NCI-H1092 treated with DMSO at 0.1 percent for 48 hours (cell line): ENCODE measurements around the gene COL13A1.

ENCODE experiments used
- DNase-seq: peaks from one replicate; lab custom pipeline; 2025; lab: John Stamatoyannopoulos, UW

COL13A1 gene

DNA sequence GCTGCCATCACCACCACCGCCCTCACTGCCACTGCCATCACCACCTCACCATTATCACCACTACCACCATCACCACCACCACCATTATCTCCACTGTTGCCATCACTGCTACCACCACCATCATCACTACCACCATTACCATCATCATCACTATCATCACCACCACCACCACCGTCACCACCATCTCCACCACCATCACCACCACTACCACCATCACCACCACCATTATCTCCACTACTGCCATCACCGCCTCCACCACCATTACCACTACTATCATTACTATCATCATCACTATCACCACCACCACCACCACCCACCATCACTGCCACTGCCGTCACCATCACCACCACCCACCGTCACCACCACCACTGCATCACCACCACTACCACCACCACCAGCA is 9.9 kb upstream of the COL13A1 start:
- no peak for DNase-seq

DNA sequence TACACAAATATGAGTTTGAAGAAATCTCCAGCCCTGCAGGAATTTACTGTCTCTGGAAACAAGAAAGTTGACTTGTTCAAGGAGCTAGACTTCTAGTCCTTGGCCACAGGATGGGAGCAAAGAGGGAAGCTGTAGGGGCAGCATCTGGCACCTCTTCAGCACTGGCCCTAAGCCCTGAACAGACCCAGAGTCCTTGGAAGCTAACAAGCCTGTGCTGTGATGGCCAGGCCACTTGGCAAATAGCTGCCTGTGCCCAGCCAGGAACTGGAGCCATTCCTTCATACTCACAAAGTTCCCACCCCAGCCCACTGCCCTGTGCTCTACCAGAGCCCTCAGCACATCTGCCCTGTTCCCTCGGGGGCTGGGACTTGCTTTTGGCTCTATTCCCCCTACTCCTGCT is 9.4 kb upstream of the COL13A1 start:
- no peak for DNase-seq

DNA sequence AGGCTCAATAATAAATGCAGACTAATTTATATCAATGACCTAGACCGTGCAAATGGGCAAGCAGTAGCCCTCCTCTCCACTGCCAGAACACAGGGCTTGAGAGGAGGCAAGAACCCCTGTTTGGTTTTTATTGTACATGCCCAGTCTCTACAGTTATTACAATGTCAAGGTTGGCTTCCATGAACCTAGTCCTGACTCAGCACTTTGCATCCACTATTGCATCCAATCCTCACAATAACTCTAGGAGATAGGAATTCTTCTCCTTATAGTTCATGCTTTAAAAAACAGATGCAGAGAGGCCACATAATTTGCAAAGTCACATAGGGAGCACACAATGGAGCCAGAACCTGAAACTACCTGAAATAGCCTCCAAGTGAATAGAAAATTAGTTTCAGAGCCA is 7.0 kb upstream of the COL13A1 start:
- DNase-seq = no peak

DNA sequence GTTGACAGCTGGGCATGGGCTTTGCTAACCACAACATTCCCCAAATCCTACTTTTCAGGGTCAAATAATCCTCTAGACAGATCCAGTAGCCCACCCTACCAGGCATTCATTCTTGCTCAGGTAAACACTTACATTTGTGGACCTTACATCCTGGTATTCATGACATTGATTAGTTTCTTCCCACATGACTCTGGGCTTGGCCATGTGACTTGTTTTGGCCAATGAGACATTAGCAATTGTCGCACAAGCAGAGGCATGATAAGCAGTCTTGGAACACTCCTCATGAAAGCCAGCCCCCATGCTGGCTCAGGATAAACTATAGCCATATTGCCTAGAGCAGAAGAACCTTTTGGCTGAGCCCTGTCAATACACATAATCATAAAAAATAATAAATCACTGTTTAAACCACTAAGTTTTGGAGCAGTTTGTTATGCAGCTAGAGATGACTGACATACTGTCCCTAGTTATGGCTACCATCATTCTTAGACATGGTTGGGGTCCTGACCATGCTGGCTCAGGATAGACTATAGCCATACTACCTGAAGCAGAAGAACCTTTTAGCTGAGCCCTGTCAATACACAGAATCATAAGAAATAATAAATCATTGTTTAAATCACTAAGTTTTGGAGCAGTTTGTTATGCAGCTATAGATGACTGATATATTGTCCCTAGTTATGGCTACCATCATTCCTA is 6.3 kb upstream of the COL13A1 start:
- no peak for DNase-seq

DNA sequence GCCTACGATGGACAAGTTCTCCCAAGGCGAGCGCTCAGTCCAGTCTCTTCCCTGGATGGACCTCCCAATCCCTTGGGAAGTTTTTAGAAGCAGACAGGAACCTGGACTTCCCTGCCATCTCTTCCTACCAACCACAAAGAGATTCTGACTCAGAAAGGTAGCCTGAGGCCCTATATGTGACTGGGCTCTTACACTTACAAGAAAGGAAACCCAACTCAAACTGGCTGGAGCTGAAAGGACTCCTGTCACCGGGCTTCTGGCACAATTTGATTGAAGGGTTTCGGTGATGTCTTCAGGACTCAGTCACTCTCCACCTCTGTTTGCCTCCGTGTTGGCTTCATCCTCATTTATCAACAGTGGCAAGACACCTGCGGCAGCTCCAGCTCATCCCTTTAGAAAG is 3.7 kb upstream of the COL13A1 start:
- no peak for DNase-seq

DNA sequence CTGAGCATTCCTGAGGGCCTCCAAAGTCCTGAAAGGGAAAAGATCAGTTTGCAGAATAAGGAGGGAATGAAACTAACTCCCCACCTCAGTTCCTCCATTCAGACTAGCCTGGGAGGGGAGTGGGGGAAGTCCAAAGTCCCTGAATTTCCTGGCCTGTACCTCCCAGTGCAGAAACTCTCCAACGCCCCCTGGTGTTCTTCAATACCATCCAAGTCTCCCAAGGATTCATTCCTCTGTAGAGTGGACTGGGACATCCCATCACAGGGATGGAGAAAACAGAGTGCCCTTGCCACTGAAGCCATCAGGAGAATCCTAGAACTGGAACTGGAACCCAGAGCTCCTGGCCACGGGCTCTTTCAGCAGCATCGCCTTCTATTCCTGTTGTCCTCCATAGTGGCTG is 1.6 kb upstream of the COL13A1 start:
- DNase-seq = no peak

DNA sequence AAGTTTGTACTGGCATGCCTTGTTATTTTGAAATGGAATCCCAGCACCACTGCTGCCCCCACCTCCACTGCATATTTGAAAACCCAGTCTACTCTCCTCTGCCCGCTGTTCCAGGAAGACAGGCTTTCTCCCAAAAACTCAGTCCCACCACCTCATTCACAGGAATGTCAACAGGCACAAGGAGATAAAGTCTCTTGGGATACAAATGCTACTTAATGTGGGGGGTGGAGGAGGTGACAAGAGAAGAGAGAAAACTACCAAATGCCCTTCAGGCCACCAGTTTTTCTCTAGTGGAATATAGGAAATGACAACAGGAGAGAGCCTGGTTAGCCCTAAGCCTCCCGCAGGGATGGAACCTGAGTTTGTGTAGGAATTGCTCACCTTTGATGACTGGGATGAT is 1.0 kb upstream of the COL13A1 start:
- DNase-seq = no peak

DNA sequence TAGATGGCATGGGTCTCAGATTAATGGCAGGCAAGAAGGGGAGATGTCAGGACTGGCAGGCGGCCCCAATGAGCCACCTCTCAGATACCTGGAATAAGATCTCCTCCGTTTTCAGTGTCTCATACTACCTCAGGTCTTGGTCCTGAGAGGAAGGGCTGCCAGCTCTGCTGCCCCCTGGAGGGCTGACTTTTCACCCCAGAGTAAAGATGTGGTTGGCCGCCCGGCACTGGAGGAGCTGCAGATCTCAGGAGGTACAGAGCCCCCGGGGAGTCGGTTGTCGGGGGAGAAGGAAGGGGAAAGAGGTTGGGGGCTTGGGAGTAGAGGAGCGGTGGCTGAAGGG is 642 bp upstream of the COL13A1 start:
- no peak for DNase-seq

DNA sequence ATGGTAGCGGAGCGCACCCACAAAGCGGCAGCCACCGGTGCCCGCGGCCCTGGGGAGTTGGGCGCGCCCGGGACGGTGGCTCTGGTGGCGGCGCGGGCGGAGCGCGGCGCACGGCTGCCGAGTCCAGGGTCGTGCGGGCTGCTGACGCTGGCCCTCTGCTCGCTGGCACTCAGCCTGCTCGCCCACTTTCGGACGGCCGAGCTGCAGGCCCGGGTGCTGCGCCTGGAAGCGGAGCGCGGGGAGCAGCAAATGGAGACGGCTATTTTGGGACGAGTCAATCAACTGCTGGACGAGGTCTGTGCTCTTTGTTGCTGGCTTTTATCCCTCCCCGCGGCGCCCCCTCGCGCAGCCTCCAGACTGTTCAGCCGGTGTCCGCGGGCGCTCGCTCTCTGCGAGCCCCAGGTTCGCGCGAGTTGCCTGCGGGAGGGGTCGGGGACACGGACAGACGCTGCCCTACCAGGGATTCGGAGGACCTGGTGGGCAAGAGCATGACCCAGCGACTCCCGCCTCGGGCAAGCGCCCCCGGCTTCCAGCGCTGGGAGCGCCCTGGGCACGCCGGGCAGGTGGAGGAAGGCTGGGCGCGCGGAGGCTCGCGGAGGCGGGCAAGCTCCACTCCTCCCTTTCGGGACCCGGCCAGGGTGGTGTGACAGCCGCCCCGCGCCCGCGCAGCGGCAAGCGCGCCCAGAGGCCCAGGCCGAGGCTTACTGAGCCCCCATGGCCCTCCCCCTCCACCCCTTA is 887 bp downstream of the COL13A1 start:
- no peak for DNase-seq

DNA sequence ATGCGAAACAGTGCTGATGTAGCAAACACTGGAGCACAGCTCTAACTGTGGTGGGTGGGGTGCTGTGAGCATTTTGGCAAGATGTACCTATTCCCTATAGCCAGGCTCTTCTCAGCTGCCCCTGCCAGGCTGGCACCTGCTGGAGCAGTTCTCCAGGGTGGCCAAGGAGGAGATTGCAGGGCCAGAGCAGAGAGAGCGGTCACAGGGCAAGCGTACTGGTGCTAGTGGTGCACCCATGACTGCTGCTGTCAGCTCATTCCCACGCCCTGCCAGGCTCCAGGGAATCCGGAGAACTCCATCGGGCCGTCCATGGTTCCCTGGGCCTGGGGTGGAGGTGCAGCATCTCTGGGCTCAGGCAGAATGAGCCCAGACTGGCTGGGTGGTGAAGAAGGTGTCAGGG is 2.1 kb downstream of the COL13A1 start:
- DNase-seq = no peak

DNA sequence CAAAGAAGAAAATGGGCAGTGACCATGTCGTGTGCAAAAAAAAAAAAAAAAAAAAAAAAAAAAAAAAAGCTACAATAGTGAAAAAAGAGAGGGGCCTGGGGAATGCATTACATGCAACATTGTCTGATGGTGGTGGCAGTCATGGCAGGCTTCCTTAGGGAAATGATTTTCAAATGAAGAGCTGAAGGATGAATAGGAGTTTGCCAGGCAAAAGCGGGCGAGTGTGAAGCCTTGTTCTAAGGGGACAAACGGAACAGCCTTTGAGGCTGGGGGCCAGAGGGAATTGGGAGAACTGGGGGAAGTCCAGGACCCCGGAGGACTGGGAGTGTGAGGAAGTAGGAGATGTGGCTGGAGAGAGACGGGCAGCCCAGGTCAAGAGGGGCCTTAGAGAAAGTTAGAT is 3.1 kb downstream of the COL13A1 start:
- no peak for DNase-seq

DNA sequence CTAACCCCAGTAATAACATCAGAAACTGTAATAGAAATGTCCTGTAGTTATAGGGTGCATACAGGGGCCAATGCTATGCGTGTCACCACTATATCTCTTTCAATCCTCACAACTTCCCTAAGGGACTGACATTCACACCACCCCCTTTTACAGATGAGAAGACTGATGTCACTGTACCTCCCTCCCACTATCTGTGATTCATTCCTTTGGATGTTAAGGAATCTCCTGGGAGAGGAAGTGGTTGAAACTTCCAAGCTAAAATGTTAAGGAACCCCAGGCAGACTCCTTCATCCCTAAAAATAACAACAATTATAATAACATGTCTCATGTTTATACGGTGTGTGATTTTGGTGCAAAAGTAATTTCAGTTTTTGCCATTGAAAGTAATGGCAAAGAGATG is 5.4 kb downstream of the COL13A1 start:
- no peak for DNase-seq

DNA sequence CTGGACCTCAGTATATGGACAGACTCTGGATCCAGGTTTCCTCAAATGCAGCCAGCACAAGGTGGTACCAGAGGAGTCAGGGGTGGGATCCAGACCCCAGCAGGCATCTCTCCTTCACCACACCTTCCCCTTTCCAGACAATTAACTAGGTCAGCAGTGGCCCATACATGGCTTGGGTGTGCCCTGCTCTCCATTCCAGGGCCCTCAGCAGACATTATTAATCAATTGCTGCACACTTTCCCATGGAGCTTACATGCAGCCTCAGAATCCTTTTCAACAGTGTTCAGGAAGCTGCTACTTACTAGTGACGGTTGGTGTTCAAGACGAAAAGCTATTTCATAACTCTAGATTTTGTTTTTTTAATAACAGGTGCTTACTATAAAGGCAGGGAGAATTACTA is 6.0 kb downstream of the COL13A1 start:
- no peak for DNase-seq

DNA sequence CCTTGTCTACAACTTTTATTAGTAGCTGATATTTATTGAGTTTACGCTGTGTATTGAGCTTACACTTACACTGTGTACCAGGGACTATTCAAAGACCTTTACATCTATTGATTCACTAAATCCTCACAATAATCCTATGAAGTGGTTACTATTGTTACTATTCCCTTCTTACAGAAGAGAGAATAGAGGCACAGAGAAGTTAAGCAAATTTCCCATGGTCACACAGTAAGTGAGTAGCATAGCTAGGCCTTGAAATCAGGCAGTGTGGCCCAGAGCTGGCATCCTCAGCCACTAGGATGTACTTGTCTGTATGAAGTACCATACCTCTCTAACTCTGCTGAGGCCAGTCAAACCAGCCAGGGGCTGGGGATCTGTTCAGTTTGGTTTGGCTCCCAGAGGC is 7.6 kb downstream of the COL13A1 start:
- no peak for DNase-seq

DNA sequence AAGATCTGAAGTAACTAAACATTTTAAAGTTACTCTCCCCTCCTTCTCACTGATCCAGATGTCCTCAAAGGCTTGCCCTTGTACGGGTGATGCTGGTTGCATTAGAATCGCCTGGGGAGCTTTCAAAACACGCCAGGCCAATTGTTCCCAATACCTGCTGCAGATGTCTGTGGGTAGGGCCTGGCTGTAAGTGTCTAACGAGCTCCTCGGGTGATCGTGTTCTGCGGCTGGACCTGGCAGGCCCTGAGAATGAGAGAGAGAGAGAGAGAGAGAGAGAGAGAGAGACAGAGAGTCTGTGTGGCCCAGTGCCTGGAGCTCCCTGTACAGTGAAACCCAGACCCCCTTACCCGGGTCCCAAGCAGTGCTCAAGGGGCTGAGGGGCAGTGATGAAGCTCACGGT is 8.4 kb downstream of the COL13A1 start:
- DNase-seq = no peak

DNA sequence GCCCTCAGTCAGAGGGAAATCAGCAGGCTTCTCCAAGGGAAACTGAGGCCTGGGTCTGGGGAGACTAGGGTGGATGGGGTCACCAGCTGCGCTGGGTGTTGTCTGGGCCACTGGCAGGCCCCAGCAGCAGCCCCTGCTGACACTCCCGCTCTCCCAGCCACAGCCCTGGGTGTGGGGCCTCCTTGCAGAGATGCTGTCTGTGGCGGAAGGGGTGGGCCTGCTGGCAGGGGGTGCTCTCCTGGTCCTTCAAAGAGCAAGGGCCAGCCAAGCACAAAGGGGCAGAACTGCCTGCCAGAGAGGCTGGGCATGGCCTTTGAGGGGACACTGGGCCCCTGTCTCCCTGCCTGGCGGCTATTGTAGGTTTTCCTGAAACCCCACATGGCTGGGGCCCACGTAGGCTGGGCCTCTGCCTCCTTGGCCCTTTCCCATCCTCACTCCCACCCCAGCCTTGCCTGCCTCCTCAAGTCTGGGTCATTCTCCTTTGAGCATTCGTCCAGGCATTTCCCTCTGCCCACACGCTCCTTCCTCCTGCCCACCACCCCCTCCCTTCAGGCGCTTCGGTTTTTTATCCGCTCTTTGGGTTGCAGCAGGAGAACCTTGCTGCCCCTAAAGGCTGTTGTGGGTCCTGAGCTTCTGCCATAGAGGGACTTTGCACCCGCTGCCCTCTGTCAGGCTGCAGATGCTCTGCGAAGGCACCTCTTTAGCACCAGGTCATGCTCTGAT is 9.1 kb downstream of the COL13A1 start:
- no peak for DNase-seq

DNA sequence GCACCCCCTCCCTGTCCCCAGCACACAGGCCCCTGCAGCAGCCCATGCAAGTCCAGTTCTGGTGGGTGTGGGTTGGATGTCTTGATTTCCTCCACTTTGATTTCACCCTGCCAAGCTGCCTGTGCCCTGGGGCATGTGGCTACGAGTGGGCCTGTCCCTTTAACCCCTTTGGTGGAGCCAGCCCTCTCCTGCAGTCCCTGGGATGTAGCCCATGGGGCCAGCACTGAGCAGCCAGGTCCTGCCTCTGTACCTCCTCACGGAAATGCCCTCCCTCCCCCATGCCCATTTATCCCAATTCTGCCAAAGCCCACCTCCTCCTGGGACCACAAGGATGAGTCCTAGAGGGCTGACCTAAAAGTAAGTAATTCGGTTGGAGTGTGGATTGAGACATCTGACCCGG is 11.9 kb downstream of the COL13A1 start:
- DNase-seq = no peak

DNA sequence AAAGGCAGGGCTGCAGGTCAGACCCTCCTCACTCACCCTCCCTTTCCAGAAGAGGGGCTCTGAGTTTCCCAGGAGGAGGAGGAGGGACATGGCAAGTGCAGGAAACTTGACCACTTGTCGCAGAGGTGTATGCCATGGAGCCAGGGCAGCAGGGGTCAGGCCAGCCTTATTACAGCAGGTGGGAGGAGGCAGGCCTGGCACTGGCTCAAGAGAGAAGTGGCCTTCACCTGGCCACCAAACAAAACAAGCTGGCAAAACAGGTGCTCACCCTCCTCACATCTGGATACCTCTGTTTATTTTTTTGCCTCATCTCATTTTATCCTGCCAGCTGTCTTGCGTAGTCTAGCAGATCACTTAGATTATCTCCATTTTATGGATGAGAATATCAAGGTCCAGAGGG is 12.5 kb downstream of the COL13A1 start:
- no peak for DNase-seq

DNA sequence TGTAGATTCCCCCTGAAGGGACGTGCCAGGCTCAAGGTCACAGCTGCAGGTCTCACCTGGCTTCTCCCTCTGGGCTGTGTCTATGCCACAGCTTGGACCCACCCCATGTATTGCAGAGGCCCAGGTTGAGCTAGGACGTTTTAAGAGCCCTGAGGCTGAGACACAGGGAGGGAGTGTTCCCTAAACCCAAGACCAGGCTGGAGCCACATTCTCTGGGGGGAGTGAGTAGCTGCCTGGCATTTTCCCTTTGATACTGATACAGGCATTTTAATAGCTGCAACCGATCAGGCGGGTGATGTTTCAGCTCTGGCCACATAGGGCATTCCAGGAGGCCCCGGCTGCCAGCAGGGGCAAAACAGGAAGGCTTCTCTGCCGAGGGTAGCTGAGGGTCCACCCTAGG is 13.4 kb downstream of the COL13A1 start:
- no peak for DNase-seq

DNA sequence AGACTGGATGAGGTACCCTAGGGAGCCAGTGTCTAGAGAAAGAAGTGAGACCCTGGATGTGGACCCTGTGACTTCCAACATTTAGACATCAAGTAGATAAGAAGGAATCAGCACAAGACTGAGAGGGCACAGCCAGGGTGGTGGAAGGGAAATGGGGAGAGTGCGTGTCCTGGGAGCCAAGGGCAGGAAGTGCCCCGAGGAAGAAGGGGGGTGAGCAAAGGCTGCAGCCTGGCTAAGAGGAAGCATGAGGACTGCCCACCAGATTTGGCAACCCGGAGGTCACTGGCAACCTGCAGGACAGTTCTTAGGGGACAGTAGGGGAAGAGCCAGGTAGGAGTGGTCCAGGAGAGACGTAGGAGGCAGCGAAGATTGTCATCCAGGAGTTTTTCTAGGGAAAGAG is 14.8 kb downstream of the COL13A1 start:
- DNase-seq = no peak

DNA sequence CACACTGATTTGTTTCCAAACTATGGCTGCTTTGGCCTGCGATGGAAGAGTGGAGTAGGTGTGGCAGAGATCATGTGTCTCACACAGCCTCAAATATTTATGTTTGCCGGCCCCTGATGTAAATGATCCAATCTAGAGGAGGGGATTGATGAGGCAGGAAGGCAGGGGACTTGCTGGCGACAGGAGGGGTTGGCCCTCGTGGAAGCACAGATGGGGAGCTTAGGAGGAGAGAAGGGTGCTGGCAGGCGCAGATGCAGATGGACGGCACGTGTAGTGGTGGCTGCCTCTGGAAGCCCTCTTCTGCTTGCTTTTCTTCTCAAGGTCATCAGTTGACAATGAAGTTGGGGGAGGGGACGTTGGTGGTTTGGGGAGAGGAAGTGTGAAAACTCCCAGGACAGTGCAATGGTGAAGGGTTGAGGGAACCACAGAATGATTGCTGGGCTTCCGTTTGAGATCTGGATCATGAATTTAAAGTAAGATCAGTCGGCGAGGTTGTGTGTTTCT is 15.4 kb downstream of the COL13A1 start:
- no peak for DNase-seq

DNA sequence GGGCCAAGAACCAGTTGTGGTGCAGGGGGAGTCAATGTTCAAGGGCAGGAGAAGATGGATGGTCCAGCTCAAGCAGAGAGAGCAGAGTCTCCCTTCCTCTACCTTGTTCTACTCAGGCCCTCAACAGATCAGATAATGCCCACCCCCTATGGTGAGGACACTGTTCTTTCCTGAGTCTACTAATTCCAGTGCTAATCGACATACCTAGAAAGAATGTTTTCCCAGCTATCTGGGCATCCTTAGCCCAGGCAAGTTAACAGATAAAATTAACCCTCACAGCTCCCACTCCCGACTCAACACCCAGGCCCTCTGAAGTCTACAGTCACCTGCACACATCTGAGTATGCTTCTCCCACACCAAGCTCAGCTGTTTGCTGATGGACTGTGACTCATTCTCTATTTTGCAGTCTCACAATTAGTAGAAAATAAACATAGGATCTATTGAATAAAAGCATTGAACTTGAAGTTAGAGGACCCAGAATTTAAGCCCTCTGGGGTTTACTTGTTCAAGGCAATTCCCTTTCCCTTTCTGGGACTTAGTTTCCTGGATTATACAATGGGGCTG is 17.1 kb downstream of the COL13A1 start:
- DNase-seq = no peak
